ENCODE measurements around the gene SELENOS.

The SELENOS gene

GRCh38 chr15:101276501-101277037 lies 716 bp downstream of the SELENOS start:
- DNase-seq, result no peak

GRCh38 chr15:101275018-101275417 lies 2.3 kb downstream of the SELENOS start:
- DNase-seq, result no peak

GRCh38 chr15:101273534-101273933 lies 3.8 kb downstream of the SELENOS start:
- no peak for DNase-seq

- no peak for DNase-seq
Measured at GRCh38 chr15:101272584-101272983, 4.7 kb downstream of the SELENOS start.

- no peak for DNase-seq
Measured at GRCh38 chr15:101269479-101270223, 7.6 kb downstream of the SELENOS start.

GRCh38 chr15:101267320-101268104 lies 9.8 kb downstream of the SELENOS start:
- DNase-seq, result no peak

GRCh38 chr15:101266787-101267186 lies 10.5 kb downstream of the SELENOS start:
- no peak for DNase-seq

GRCh38 chr15:101266034-101266433 lies 11.3 kb downstream of the SELENOS start:
- no peak for DNase-seq

- no peak for DNase-seq
Measured at GRCh38 chr15:101264911-101265641, 12.2 kb downstream of the SELENOS start.

- no peak for DNase-seq
Measured at GRCh38 chr15:101264011-101264410, 13.3 kb downstream of the SELENOS start.

- DNase-seq, result no peak
Measured at GRCh38 chr15:101262551-101262950, 14.7 kb downstream of the SELENOS start.

- DNase-seq, result peak; percentile 45
Measured at GRCh38 chr15:101258238-101259144, 18.8 kb downstream of the SELENOS start.

GRCh38 chr15:101256757-101257156 lies 20.5 kb downstream of the SELENOS start:
- DNase-seq, result no peak

- no peak for DNase-seq
Measured at GRCh38 chr15:101255615-101256241, 21.6 kb downstream of the SELENOS start.

- no peak for DNase-seq
Measured at GRCh38 chr15:101255051-101255395, 22.3 kb downstream of the SELENOS start.

GRCh38 chr15:101254157-101255050 lies 22.9 kb downstream of the SELENOS start:
- no peak for DNase-seq

- DNase-seq, result no peak
Measured at GRCh38 chr15:101252836-101253235, 24.4 kb downstream of the SELENOS start.

GRCh38 chr15:101251830-101252820 lies 25.2 kb downstream of the SELENOS start, which contains the start of gene CHSY1:
Gene CHSY1, minus strand, starts transcription at chr15:101252048. Its CDS starts 592 bp downstream, at chr15:101251456.
- peak; percentile 21 for DNase-seq
